Suprapubic skin (tissue), 3 donors: ENCODE data around the gene SLC25A43.

ENCODE experiments used
- EP300 ChIP-seq: sonication (generic); formaldehyde crosslinking; IDR thresholded peaks from one replicate; pipeline ENCODE4 v1.6.1; 2017; ENCODE audit warnings: antibody characterized with exemption
- TF ChIP-seq, protein P1 (sequence below), 2 donors: fragments of 200-600 bp in 1 of 2; fragments of 450-650 bp in 1 of 2; sonication (generic) in 1 of 2; IDR thresholded peaks; one replicate each; pipeline ENCODE4 v1.5.1; 2016 to 2019; ENCODE audit warnings: antibody characterized with exemption in 2 of 2, mild to moderate bottlenecking in 1 of 2, moderate library complexity in 1 of 2

DNA sequence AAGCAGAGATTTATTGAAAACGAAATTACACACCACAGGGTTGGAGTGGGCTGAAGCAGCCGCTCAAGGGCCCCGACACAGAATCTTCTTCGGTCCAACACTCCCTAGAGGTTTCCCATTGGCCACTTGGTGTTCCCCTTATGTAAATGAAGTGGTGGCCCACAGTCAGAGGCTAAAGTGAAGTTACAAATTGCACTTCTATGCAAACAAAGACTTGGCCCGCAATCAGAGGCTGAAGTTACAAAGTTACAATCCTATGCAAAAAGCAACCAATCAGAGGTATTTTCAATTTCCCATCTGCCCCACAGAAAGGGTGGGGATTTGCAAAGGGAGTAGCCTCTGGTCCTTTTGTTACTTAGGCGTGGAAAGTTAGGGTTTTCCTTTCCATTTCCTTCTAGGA lies 35.7 kb upstream of the SLC25A43 start:
- TF ChIP-seq EP300, result no peak
- TF ChIP-seq, protein P1, sequence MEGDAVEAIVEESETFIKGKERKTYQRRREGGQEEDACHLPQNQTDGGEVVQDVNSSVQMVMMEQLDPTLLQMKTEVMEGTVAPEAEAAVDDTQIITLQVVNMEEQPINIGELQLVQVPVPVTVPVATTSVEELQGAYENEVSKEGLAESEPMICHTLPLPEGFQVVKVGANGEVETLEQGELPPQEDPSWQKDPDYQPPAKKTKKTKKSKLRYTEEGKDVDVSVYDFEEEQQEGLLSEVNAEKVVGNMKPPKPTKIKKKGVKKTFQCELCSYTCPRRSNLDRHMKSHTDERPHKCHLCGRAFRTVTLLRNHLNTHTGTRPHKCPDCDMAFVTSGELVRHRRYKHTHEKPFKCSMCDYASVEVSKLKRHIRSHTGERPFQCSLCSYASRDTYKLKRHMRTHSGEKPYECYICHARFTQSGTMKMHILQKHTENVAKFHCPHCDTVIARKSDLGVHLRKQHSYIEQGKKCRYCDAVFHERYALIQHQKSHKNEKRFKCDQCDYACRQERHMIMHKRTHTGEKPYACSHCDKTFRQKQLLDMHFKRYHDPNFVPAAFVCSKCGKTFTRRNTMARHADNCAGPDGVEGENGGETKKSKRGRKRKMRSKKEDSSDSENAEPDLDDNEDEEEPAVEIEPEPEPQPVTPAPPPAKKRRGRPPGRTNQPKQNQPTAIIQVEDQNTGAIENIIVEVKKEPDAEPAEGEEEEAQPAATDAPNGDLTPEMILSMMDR (IDR thresholded peaks at IDR 0.05), result no peak
